SU-DHL-6 (cell line): ENCODE results near the gene MALRD1.

Experiments used
- H2AFZ ChIP-seq: fragments of 200-600 bp; sonication (generic); 2 replicates; pipeline ENCODE4 v1.6.1; 2014; ENCODE audit warnings: low read depth, mild to moderate bottlenecking, moderate library complexity, mixed read lengths, antibody characterized with exemption, low read length; ENCODE audit not compliant: severe bottlenecking
- H3F3A ChIP-seq: fragments of 200-600 bp; shearing (Covaris generic); 2 replicates; pipeline ENCODE4 v1.6.0; 2016; ENCODE audit warnings: antibody characterized with exemption, mild to moderate bottlenecking; ENCODE audit not compliant: insufficient read depth
- H3K27ac ChIP-seq: fragments of 200-600 bp; sonication (generic); 2 replicates; pipeline ENCODE4 v1.5.1; 2016; ENCODE audit warnings: low read depth, mild to moderate bottlenecking, low read length, moderate library complexity, mixed read lengths
- H3K27me3 ChIP-seq: fragments of 200-600 bp; sonication (generic), shearing (Covaris generic); 2 replicates; pipeline ENCODE4 v1.6.0; 2014; ENCODE audit warnings: mild to moderate bottlenecking, low read length
- H3K36me3 ChIP-seq: fragments of 200-600 bp; sonication (generic); 2 replicates; pipeline ENCODE4 v1.6.1; 2014; ENCODE audit warnings: mild to moderate bottlenecking, low read length, mixed read lengths
- H3K4me2 ChIP-seq: fragments of 300-600, 200-600 bp; shearing (Covaris generic), sonication (generic); 2 replicates; pipeline ENCODE4 v1.6.0; 2014; ENCODE audit warnings: low read length, low read depth, mild to moderate bottlenecking; ENCODE audit not compliant: poor library complexity, severe bottlenecking
- H3K4me3 ChIP-seq: fragments of 200-600 bp; sonication (generic); 2 replicates; pipeline ENCODE4 v1.5.1; 2014; ENCODE audit warnings: antibody characterized with exemption, low read length, mild to moderate bottlenecking, mixed read lengths; ENCODE audit not compliant: insufficient read depth, poor library complexity, severe bottlenecking
- H3K79me2 ChIP-seq: fragments of 200-600 bp; sonication (generic); 2 replicates; pipeline ENCODE4 v1.6.1; 2014; ENCODE audit warnings: mild to moderate bottlenecking, low read length, moderate library complexity; ENCODE audit not compliant: insufficient read depth
- H3K9ac ChIP-seq: fragments of 200-600 bp; sonication (generic); 2 replicates; pipeline ENCODE4 v1.7.0; 2014; ENCODE audit warnings: mild to moderate bottlenecking, low read length
- H3K9me2 ChIP-seq: fragments of 200-600 bp; sonication (generic); replicated peaks from 2 replicates; pipeline ENCODE4 v1.6.1; 2014; ENCODE audit warnings: low read length; ENCODE audit not compliant: insufficient read depth
- H3K9me3 ChIP-seq: fragments of 200-600 bp; sonication (generic); 2 replicates; pipeline ENCODE4 v1.6.1; 2014; ENCODE audit warnings: low read length, mixed read lengths; ENCODE audit not compliant: insufficient read depth
- H4K20me1 ChIP-seq: fragments of 200-600 bp; sonication (generic); 2 replicates; pipeline ENCODE4 v1.6.1; 2014; ENCODE audit warnings: low read depth, mild to moderate bottlenecking, antibody characterized with exemption, low read length, moderate library complexity, mixed read lengths
- EZH2phosphoT487 ChIP-seq: fragments of 200-600 bp; sonication (generic), shearing (Covaris generic); conservative IDR thresholded peaks from 2 replicates; pipeline ENCODE4 v1.6.1; 2018; ENCODE audit warnings: mild to moderate bottlenecking, antibody characterized with exemption, low read length, moderate library complexity, mixed read lengths
- TF ChIP-seq, protein P1 (sequence below): fragments of 200-600 bp; sonication (generic); IDR thresholded peaks from one replicate; pipeline ENCODE4 v1.5.1; 2017; ENCODE audit warnings: antibody characterized with exemption, mild to moderate bottlenecking, low read length, moderate library complexity; ENCODE audit not compliant: insufficient read depth, poor library complexity, severe bottlenecking

MALRD1 gene

GRCh38 chr10:19656420-19657042 is 607.9 kb downstream of the MALRD1 start:
- Histone ChIP-seq H3K4me3 (no peak overlapping the region), H3K27ac (no peak overlapping the region), H3K9me3 (no peaks in the 10 kb centered on the region), H3K27me3 (no peaks in the 10 kb centered on the region), H3K36me3 (no peaks in the 10 kb centered on the region), H2AFZ (no peak overlapping the region), H3K79me2 (no peaks in the 10 kb centered on the region), H3F3A (no peaks in the 10 kb centered on the region), H4K20me1 (no peaks in the 10 kb centered on the region), H3K9ac (no peak overlapping the region), H3K4me2 (no peak overlapping the region), H3K9me2 (no peaks in the 10 kb centered on the region)
- TF ChIP-seq, protein P1, sequence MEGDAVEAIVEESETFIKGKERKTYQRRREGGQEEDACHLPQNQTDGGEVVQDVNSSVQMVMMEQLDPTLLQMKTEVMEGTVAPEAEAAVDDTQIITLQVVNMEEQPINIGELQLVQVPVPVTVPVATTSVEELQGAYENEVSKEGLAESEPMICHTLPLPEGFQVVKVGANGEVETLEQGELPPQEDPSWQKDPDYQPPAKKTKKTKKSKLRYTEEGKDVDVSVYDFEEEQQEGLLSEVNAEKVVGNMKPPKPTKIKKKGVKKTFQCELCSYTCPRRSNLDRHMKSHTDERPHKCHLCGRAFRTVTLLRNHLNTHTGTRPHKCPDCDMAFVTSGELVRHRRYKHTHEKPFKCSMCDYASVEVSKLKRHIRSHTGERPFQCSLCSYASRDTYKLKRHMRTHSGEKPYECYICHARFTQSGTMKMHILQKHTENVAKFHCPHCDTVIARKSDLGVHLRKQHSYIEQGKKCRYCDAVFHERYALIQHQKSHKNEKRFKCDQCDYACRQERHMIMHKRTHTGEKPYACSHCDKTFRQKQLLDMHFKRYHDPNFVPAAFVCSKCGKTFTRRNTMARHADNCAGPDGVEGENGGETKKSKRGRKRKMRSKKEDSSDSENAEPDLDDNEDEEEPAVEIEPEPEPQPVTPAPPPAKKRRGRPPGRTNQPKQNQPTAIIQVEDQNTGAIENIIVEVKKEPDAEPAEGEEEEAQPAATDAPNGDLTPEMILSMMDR: no peak
- no peak for TF ChIP-seq EZH2phosphoT487

DNA sequence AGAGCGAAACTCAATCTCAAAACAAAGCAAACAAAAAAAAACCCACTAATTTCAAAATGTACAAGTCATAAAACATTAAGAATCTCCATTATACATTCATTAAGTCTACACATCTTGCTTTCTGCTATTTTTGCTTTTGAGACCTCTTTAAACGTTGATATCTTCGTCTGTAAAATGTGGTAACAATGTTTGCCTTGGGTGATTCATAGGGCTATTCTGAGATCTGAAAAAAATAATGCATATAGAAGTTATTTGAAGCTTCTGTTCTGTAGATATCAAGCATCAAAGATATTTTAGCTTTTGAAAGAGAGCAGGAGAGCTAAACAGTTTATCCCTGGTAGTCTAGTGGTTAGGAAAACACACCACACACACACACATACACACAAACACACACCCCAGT is 609.5 kb downstream of the MALRD1 start:
- Histone ChIP-seq H3K27ac (no peak overlapping the region), H3K27me3 (no peaks in the 10 kb centered on the region), H3K9ac (no peak overlapping the region), H3K4me3 (no peak overlapping the region), H3F3A (no peaks in the 10 kb centered on the region), H2AFZ (no peak overlapping the region), H3K9me2 (no peaks in the 10 kb centered on the region), H3K36me3 (no peaks in the 10 kb centered on the region), H3K9me3 (no peaks in the 10 kb centered on the region), H3K79me2 (no peaks in the 10 kb centered on the region), H4K20me1 (no peaks in the 10 kb centered on the region), H3K4me2 (no peak overlapping the region)
- TF ChIP-seq, protein P1: no peak
- TF ChIP-seq EZH2phosphoT487: no peak

- no peak overlapping the region for H3K4me3 ChIP-seq
- H2AFZ ChIP-seq: no peak overlapping the region
- TF ChIP-seq EZH2phosphoT487: no peak
- TF ChIP-seq, protein P1: no peak
- H3K36me3 ChIP-seq: no peaks in the 10 kb centered on the region
- no peaks in the 10 kb centered on the region for H3K79me2 ChIP-seq
- no peaks in the 10 kb centered on the region for H3K27me3 ChIP-seq
- no peak overlapping the region for H3K27ac ChIP-seq
- no peaks in the 10 kb centered on the region for H4K20me1 ChIP-seq
- H3K9ac ChIP-seq: no peak overlapping the region
- H3K4me2 ChIP-seq: no peak overlapping the region
- no peaks in the 10 kb centered on the region for H3F3A ChIP-seq
- no peaks in the 10 kb centered on the region for H3K9me3 ChIP-seq
- H3K9me2 ChIP-seq: no peaks in the 10 kb centered on the region
Measured at GRCh38 chr10:19658622-19659233, 610.1 kb downstream of the MALRD1 start.
